H9 (cell line): ENCODE results near the gene IMMP2L. TPM values are rescaled to one million over a fixed set of nuclear protein-coding genes. Genes with fewer than 3 reads are reported as not detected.

Experiments
- DNase-seq: peaks from one replicate; pipeline ENCODE4 v3.0.0-alpha.2; 2017
- H2AFZ ChIP-seq: one replicate; pipeline ENCODE4 v1.6.1; 2013; ENCODE audit warnings: mild to moderate bottlenecking, low read length, control low read depth, moderate library complexity
- H2AK5ac ChIP-seq: 2 replicates; pipeline ENCODE4 v1.6.1; 2013; ENCODE audit warnings: low read length, control low read depth, mixed read lengths; ENCODE audit not compliant: insufficient read length
- H2BK120ac ChIP-seq: one replicate; pipeline ENCODE4 v1.6.1; 2013; ENCODE audit warnings: low read depth, mild to moderate bottlenecking, low read length, control low read depth, inconsistent platforms; ENCODE audit not compliant: poor library complexity, severe bottlenecking
- H2BK12ac ChIP-seq: 2 replicates; pipeline ENCODE4 v1.6.1; 2013; ENCODE audit warnings: low read length, control low read depth, mixed read lengths, low read depth; ENCODE audit not compliant: insufficient read length
- H2BK15ac ChIP-seq: 2 replicates; pipeline ENCODE4 v1.6.1; 2013; ENCODE audit warnings: low read depth, low read length, control low read depth
- H2BK20ac ChIP-seq: one replicate; pipeline ENCODE4 v1.6.1; 2013; ENCODE audit warnings: low read depth, mild to moderate bottlenecking, low read length, control low read depth, inconsistent platforms; ENCODE audit not compliant: poor library complexity, severe bottlenecking
- H2BK5ac ChIP-seq: 2 replicates; pipeline ENCODE4 v1.6.1; 2013; ENCODE audit warnings: low read length, control low read depth, mixed read lengths; ENCODE audit not compliant: insufficient read length
- H3K14ac ChIP-seq: 2 replicates; pipeline ENCODE4 v1.6.1; 2013; ENCODE audit warnings: low read length, control low read depth; ENCODE audit not compliant: insufficient read depth
- H3K18ac ChIP-seq: 2 replicates; pipeline ENCODE4 v1.6.1; 2013; ENCODE audit warnings: low read depth, mild to moderate bottlenecking, mixed read lengths, low read length, control low read depth; ENCODE audit not compliant: insufficient read length
- H3K23ac ChIP-seq: 2 replicates; pipeline ENCODE4 v1.6.1; 2013; ENCODE audit warnings: low read length, control low read depth, mixed read lengths, low read depth; ENCODE audit not compliant: insufficient read length
- H3K23me2 ChIP-seq: 2 replicates; pipeline ENCODE4 v1.6.1; 2013; ENCODE audit warnings: low read depth, mild to moderate bottlenecking, mixed read lengths, low read length, control low read depth; ENCODE audit not compliant: insufficient read length, poor library complexity, severe bottlenecking
- H3K27ac ChIP-seq: 2 replicates; pipeline ENCODE4 v1.5.1; 2013; ENCODE audit warnings: low read length, control low read depth, mixed read lengths, low read depth; ENCODE audit not compliant: insufficient read length
- H3K27me3 ChIP-seq: 2 replicates; pipeline ENCODE4 v1.6.1; 2013; ENCODE audit warnings: low read length, control low read depth, inconsistent platforms; ENCODE audit not compliant: insufficient read depth
- H3K4ac ChIP-seq: 2 replicates; pipeline ENCODE4 v1.6.1; 2013; ENCODE audit warnings: low read depth, mild to moderate bottlenecking, control low read depth, inconsistent platforms, low read length, moderate library complexity
- H3K4me1 ChIP-seq: 2 replicates; pipeline ENCODE4 v1.6.1; 2013; ENCODE audit warnings: low read length, control low read depth, inconsistent platforms; ENCODE audit not compliant: insufficient read depth
- H3K4me2 ChIP-seq: 2 replicates; pipeline ENCODE4 v1.6.1; 2013; ENCODE audit warnings: low read length, control low read depth, mixed read lengths; ENCODE audit not compliant: insufficient read length, insufficient read depth
- H3K56ac ChIP-seq: 2 replicates; pipeline ENCODE4 v1.6.1; 2013; ENCODE audit warnings: low read depth, mild to moderate bottlenecking, mixed read lengths, low read length, control low read depth; ENCODE audit not compliant: insufficient read length
- H3K79me1 ChIP-seq: 2 replicates; pipeline ENCODE4 v1.6.1; 2013; ENCODE audit warnings: low read depth, mild to moderate bottlenecking, moderate library complexity, low read length, control low read depth, inconsistent platforms; ENCODE audit not compliant: insufficient read depth, poor library complexity, severe bottlenecking
- H3K79me2 ChIP-seq: 2 replicates; pipeline ENCODE4 v1.6.1; 2013; ENCODE audit warnings: low read length, control low read depth, inconsistent platforms; ENCODE audit not compliant: insufficient read depth
- H3K9ac ChIP-seq: 2 replicates; pipeline ENCODE4 v1.6.1; 2013; ENCODE audit warnings: low read length, control low read depth, mixed read lengths; ENCODE audit not compliant: insufficient read length; ENCODE audit errors: extremely low read depth
- H3K9me3 ChIP-seq: one replicate; pipeline ENCODE4 v1.6.1; 2013; ENCODE audit warnings: low read depth, low read length, inconsistent platforms; ENCODE audit not compliant: control insufficient read depth
- H3T11ph ChIP-seq: one replicate; pipeline ENCODE4 v1.6.1; 2013; ENCODE audit warnings: mild to moderate bottlenecking, low read length, control low read depth, inconsistent platforms
- H4K20me1 ChIP-seq: one replicate; pipeline ENCODE4 v1.6.1; 2013; ENCODE audit not compliant: control insufficient read depth, insufficient read length, insufficient read depth
- H4K5ac ChIP-seq: 2 replicates; pipeline ENCODE4 v1.6.1; 2013; ENCODE audit warnings: low read depth, mild to moderate bottlenecking, mixed read lengths, low read length, control low read depth; ENCODE audit not compliant: insufficient read length
- H4K8ac ChIP-seq: replicated peaks from 2 replicates; pipeline ENCODE4 v1.6.1; 2013; ENCODE audit warnings: low read length, control low read depth, mixed read lengths, low read depth; ENCODE audit not compliant: insufficient read length
- H4K91ac ChIP-seq: 2 replicates; pipeline ENCODE4 v1.6.1; 2013; ENCODE audit warnings: low read depth, mild to moderate bottlenecking, moderate library complexity, mixed read lengths, low read length, control low read depth; ENCODE audit not compliant: insufficient read length
- H3K27ac Mint-ChIP-seq, 3 experiments: 2 replicates in 2 of 3; 3 replicates in 1 of 3; pipeline ENCODE4 v1.8.0; 2020 to 2021; ENCODE audit warnings: mixed read lengths in 3 of 3, mild to moderate bottlenecking in 1 of 3, moderate library complexity in 1 of 3
- H3K27me3 Mint-ChIP-seq: 2 replicates; pipeline ENCODE4 v1.8.0; 2021; ENCODE audit warnings: low read depth, mild to moderate bottlenecking, moderate library complexity, mixed read lengths
- H3K36me3 Mint-ChIP-seq, 3 experiments: 2 replicates in 2 of 3; 3 replicates in 1 of 3; pipeline ENCODE4 v1.8.0; 2020 to 2021; ENCODE audit warnings: low read depth in 3 of 3, mixed read lengths in 3 of 3; ENCODE audit not compliant: insufficient read depth in 1 of 3
- H3K4me1 Mint-ChIP-seq, 2 experiments: 2 replicates each; pipeline ENCODE4 v1.8.0; 2020; ENCODE audit warnings: mixed read lengths in 2 of 2
- H3K4me3 Mint-ChIP-seq, 2 experiments: 2 replicates in 1 of 2; 3 replicates in 1 of 2; pipeline ENCODE4 v1.8.0; 2020 to 2021; ENCODE audit warnings: mild to moderate bottlenecking in 2 of 2, mixed read lengths in 2 of 2, moderate library complexity in 1 of 2
- H3K9me3 Mint-ChIP-seq, 2 experiments: 2 replicates in 1 of 2; 3 replicates in 1 of 2; pipeline ENCODE4 v1.8.0; 2020; ENCODE audit warnings: mild to moderate bottlenecking in 2 of 2, mixed read lengths in 2 of 2, moderate library complexity in 1 of 2
- CTCF ChIP-seq: fragments of 200-600 bp; sonication (generic); conservative IDR thresholded peaks from 3 replicates; pipeline ENCODE4 v1.8.0; 2021; ENCODE audit warnings: antibody characterized with exemption, mild to moderate bottlenecking
- total RNA-seq: library from RNA; stranded (reverse); gene quantifications from 2 replicates; pipeline ENCODE4 v1.2.1, GENCODE V29; 2021

The IMMP2L gene
- total RNA-seq, 1 experiment from 2014 or later = 14.7 TPM

GRCh38 chr7:110898516-110898915 is 663.8 kb downstream of the IMMP2L start:
- Histone ChIP-seq H2AFZ (no peak overlapping the region), H3K4ac (no peak overlapping the region), H4K91ac (no peak overlapping the region), H3K4me2 (no peak overlapping the region), H4K8ac (no peak overlapping the region), H3K56ac (no peak overlapping the region), H3K79me1 (no peaks in the 10 kb centered on the region), H2AK5ac (no peak overlapping the region), H3K4me1 (no peaks in the 10 kb centered on the region), H3K18ac (no peak overlapping the region), H4K20me1 (no peaks in the 10 kb centered on the region), H2BK15ac (no peak overlapping the region), H3K79me2 (no peaks in the 10 kb centered on the region), H3K27ac (no peak overlapping the region), H2BK120ac (no peak overlapping the region), H3K23ac (no peak overlapping the region), H4K5ac (no peak overlapping the region), H3K14ac (no peak overlapping the region), H2BK12ac (no peak overlapping the region), H2BK20ac (no peak overlapping the region), H2BK5ac (no peak overlapping the region), H3K9ac (no peak overlapping the region), H3T11ph (no peak overlapping the region), H3K9me3 (no peaks in the 10 kb centered on the region), H3K23me2 (no peaks in the 10 kb centered on the region), H3K27me3 (no peaks in the 10 kb centered on the region)
- Mint-ChIP-seq H3K27me3 (no peaks in the 10 kb centered on the region), H3K27ac (no peak overlapping the region), H3K9me3 (peaks cover 9% of the 10 kb centered on the region in 2 experiments; a peak in 4 of 5 replicates), H3K36me3 (peaks cover 2 to 18% (median 2%) of the 10 kb centered on the region in 3 experiments; a peak in 3 of 7 replicates), H3K4me3 (no peak overlapping the region), H3K4me1 (no peaks in the 10 kb centered on the region)
- TF ChIP-seq CTCF = no peak
- DNase-seq = no peak
